ENCODE data around the gene LGI1.

Gene LGI1

GRCh38 chr10:93757801-93758507 lies at the start of gene LGI1:
Gene LGI1, plus strand, starts transcription at chr10:93757936. Its CDS starts 209 bp downstream, at chr10:93758145.
- no peaks in the 10 kb centered on the region for H4K20me1 ChIP-seq (ENCODE audit: insufficient read depth)
- no peak within 1 kb of the TSS for H3K27ac ChIP-seq
- H2AFZ ChIP-seq (ENCODE audit: low read depth) = no peak within 1 kb of the TSS
- no peak within 1 kb of the TSS for H3K9ac ChIP-seq
- no peaks in the 10 kb centered on the region for H3K79me2 ChIP-seq (ENCODE audit: insufficient read depth, low read depth)
- no peak within 1 kb of the TSS for H3K4me2 ChIP-seq
- no peaks in the 10 kb centered on the region for H3K27me3 ChIP-seq (ENCODE audit: insufficient read depth, low read depth)
- H3K4me1 ChIP-seq (ENCODE audit: low read depth, poor library complexity, severe bottlenecking) = no peaks in the 10 kb centered on the region
- H3K4me3 ChIP-seq (IDR thresholded peaks at IDR 0.05; ENCODE audit: insufficient read depth, low read depth, low read length) = no peak within 1 kb of the TSS
- H3K36me3 ChIP-seq (ENCODE audit: insufficient read depth) = no peaks in the 10 kb centered on the region
- TF ChIP-seq, protein P1, sequence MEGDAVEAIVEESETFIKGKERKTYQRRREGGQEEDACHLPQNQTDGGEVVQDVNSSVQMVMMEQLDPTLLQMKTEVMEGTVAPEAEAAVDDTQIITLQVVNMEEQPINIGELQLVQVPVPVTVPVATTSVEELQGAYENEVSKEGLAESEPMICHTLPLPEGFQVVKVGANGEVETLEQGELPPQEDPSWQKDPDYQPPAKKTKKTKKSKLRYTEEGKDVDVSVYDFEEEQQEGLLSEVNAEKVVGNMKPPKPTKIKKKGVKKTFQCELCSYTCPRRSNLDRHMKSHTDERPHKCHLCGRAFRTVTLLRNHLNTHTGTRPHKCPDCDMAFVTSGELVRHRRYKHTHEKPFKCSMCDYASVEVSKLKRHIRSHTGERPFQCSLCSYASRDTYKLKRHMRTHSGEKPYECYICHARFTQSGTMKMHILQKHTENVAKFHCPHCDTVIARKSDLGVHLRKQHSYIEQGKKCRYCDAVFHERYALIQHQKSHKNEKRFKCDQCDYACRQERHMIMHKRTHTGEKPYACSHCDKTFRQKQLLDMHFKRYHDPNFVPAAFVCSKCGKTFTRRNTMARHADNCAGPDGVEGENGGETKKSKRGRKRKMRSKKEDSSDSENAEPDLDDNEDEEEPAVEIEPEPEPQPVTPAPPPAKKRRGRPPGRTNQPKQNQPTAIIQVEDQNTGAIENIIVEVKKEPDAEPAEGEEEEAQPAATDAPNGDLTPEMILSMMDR (conservative IDR thresholded peaks at IDR 0.05; ENCODE audit: low read depth, low read length) = no peak

GRCh38 chr10:93710333-93710909 lies 47.3 kb upstream of the LGI1 start:
- no peaks in the 10 kb centered on the region for H3K4me1 ChIP-seq (ENCODE audit: low read depth, poor library complexity, severe bottlenecking)
- H3K4me2 ChIP-seq = no peak overlapping the region
- no peak overlapping the region for H3K9ac ChIP-seq
- H3K27me3 ChIP-seq (ENCODE audit: insufficient read depth, low read depth) = no peaks in the 10 kb centered on the region
- no peaks in the 10 kb centered on the region for H4K20me1 ChIP-seq (ENCODE audit: insufficient read depth)
- H3K4me3 ChIP-seq (IDR thresholded peaks at IDR 0.05; ENCODE audit: insufficient read depth, low read depth, low read length) = no peak overlapping the region
- H3K79me2 ChIP-seq (ENCODE audit: insufficient read depth, low read depth) = no peaks in the 10 kb centered on the region
- H3K27ac ChIP-seq = no peak overlapping the region
- no peak overlapping the region for H2AFZ ChIP-seq (ENCODE audit: low read depth)
- TF ChIP-seq, protein P1 (conservative IDR thresholded peaks at IDR 0.05; ENCODE audit: low read depth, low read length) = no peak
- H3K36me3 ChIP-seq (ENCODE audit: insufficient read depth) = no peaks in the 10 kb centered on the region

DNA sequence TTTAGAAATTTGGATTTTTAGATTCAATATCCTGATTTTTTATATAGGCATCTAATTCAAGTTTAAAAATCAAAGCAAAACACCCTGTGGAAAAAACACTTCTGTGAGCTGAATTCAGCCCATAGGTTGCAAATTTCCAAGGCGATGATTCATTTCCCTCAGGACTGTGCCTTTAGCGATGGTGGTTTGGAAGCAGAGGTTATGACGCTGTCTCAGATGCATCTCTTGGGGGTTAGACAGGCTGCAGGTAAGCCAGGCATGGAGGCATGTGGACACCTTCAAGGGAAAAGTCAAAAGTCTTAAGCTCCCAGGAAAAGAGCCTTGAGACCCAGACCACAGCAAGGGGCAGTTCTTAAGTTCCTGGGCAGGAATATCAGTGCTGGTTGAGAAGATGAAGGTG lies 45.8 kb upstream of the LGI1 start:
- no peaks in the 10 kb centered on the region for H3K79me2 ChIP-seq (ENCODE audit: insufficient read depth, low read depth)
- H3K36me3 ChIP-seq (ENCODE audit: insufficient read depth) = no peaks in the 10 kb centered on the region
- no peaks in the 10 kb centered on the region for H4K20me1 ChIP-seq (ENCODE audit: insufficient read depth)
- H3K4me2 ChIP-seq = no peak overlapping the region
- H3K4me3 ChIP-seq (IDR thresholded peaks at IDR 0.05; ENCODE audit: insufficient read depth, low read depth, low read length) = no peak overlapping the region
- no peaks in the 10 kb centered on the region for H3K27me3 ChIP-seq (ENCODE audit: insufficient read depth, low read depth)
- no peaks in the 10 kb centered on the region for H3K4me1 ChIP-seq (ENCODE audit: low read depth, poor library complexity, severe bottlenecking)
- no peak overlapping the region for H3K27ac ChIP-seq
- no peak overlapping the region for H3K9ac ChIP-seq
- H2AFZ ChIP-seq (ENCODE audit: low read depth) = no peak overlapping the region
- TF ChIP-seq, protein P1 (conservative IDR thresholded peaks at IDR 0.05; ENCODE audit: low read depth, low read length) = no peak

GRCh38 chr10:93712593-93712992 lies 45.1 kb upstream of the LGI1 start:
- TF ChIP-seq, protein P1 (conservative IDR thresholded peaks at IDR 0.05; ENCODE audit: low read depth, low read length) = no peak
- H3K4me1 ChIP-seq (ENCODE audit: low read depth, poor library complexity, severe bottlenecking) = no peaks in the 10 kb centered on the region
- no peaks in the 10 kb centered on the region for H3K79me2 ChIP-seq (ENCODE audit: insufficient read depth, low read depth)
- H3K4me3 ChIP-seq (IDR thresholded peaks at IDR 0.05; ENCODE audit: insufficient read depth, low read depth, low read length) = no peak overlapping the region
- no peak overlapping the region for H3K9ac ChIP-seq
- no peak overlapping the region for H3K4me2 ChIP-seq
- H3K36me3 ChIP-seq (ENCODE audit: insufficient read depth) = no peaks in the 10 kb centered on the region
- no peak overlapping the region for H2AFZ ChIP-seq (ENCODE audit: low read depth)
- no peaks in the 10 kb centered on the region for H4K20me1 ChIP-seq (ENCODE audit: insufficient read depth)
- no peaks in the 10 kb centered on the region for H3K27me3 ChIP-seq (ENCODE audit: insufficient read depth, low read depth)
- no peak overlapping the region for H3K27ac ChIP-seq
